HepG2 (cell line): ENCODE data around the gene SQSTM1. TPM values are rescaled to one million over a fixed set of nuclear protein-coding genes. Genes with fewer than 3 reads are reported as not detected.

Source experiments
- ARID3A ChIP-seq: IDR thresholded peaks from 2 replicates; pipeline ENCODE4 v1.6.1; 2012; ENCODE audit warnings: low read depth, low read length, improper control_type of control experiment
- ATF5 ChIP-seq: sonication (generic); formaldehyde crosslinking; IDR thresholded peaks from 2 replicates; pipeline ENCODE4 v1.4.0; 2020; ENCODE audit warnings: mild to moderate bottlenecking, low read depth, missing genetic modification reagents
- FOXP4 ChIP-seq: sonication (generic); formaldehyde crosslinking; IDR thresholded peaks from 2 replicates; pipeline ENCODE4 v1.4.0; 2020; ENCODE audit warnings: missing genetic modification reagents
- KLF6 ChIP-seq: IDR thresholded peaks from 2 replicates; pipeline ENCODE4 v1.8.0; 2016; ENCODE audit warnings: missing biosample characterization, missing genetic modification reagents
- PATZ1 ChIP-seq: sonication (generic); formaldehyde crosslinking; IDR thresholded peaks from 2 replicates; pipeline ENCODE4 v1.4.0; 2020; ENCODE audit warnings: missing genetic modification reagents
- ZBTB14 ChIP-seq: sonication (generic); formaldehyde crosslinking; IDR thresholded peaks from 2 replicates; pipeline ENCODE4 v1.4.0; 2020; ENCODE audit warnings: missing genetic modification reagents
- ZBTB26 ChIP-seq: IDR thresholded peaks from 2 replicates; pipeline ENCODE4 v1.6.1; 2016; ENCODE audit warnings: missing compliant biosample characterization, missing genetic modification reagents, borderline replicate concordance
- ZBTB3 ChIP-seq: sonication (generic); formaldehyde crosslinking; IDR thresholded peaks from 2 replicates; pipeline ENCODE4 v1.4.0; 2020; ENCODE audit warnings: low read depth, mild to moderate bottlenecking, moderate library complexity, missing genetic modification reagents, borderline replicate concordance
- ZBTB38 ChIP-seq: sonication (generic); formaldehyde crosslinking; IDR thresholded peaks from 2 replicates; pipeline ENCODE4 v1.5.1; 2020; ENCODE audit warnings: mild to moderate bottlenecking, missing genetic modification reagents
- ZNF18 ChIP-seq: sonication (generic); formaldehyde crosslinking; IDR thresholded peaks from 2 replicates; pipeline ENCODE4 v1.8.0; 2022; ENCODE audit warnings: mild to moderate bottlenecking, missing genetic modification reagents; ENCODE audit not compliant: insufficient replicate concordance
- ZNF329 ChIP-seq: sonication (generic); formaldehyde crosslinking; IDR thresholded peaks from 2 replicates; pipeline ENCODE4 v1.9.0; 2021; ENCODE audit warnings: low read depth, mild to moderate bottlenecking, missing genetic modification reagents
- ZNF367 ChIP-seq: sonication (generic); formaldehyde crosslinking; IDR thresholded peaks from 2 replicates; pipeline ENCODE4 v1.4.0; 2020; ENCODE audit warnings: missing genetic modification reagents, borderline replicate concordance
- ZNF430 ChIP-seq: sonication (generic); formaldehyde crosslinking; IDR thresholded peaks from 2 replicates; pipeline ENCODE4 v1.9.0; 2021; ENCODE audit warnings: mild to moderate bottlenecking, missing genetic modification reagents
- ZNF530 ChIP-seq: sonication (generic); formaldehyde crosslinking; IDR thresholded peaks from 2 replicates; pipeline ENCODE4 v1.5.0; 2020; ENCODE audit warnings: low read depth, mild to moderate bottlenecking, missing genetic modification reagents
- ZNF691 ChIP-seq: sonication (generic); formaldehyde crosslinking; IDR thresholded peaks from 2 replicates; pipeline ENCODE4 v1.4.0; 2020; ENCODE audit warnings: missing genetic modification reagents, low read depth, mild to moderate bottlenecking, borderline replicate concordance
- polyA plus RNA-seq, 8 experiments: library from polyadenylated mRNA; depleted of rRNA in 3 of 8; stranded (reverse) in 7 of 8; unstranded in 1 of 8; fragments of >200 nt; fragmentation: Illumina TruSeq in 4 of 8; extraction: Trizol in 4 of 8; gene quantifications; 2 replicates each; pipeline versions ENCODE4 v1.2.1 to v1.2.3, GENCODE V29; 2011 to 2016; ENCODE audit warnings: low read depth in 4 of 8, missing spikeins in 1 of 8, mixed read lengths in 1 of 8; ENCODE audit not compliant: insufficient read depth in 1 of 8
- total RNA-seq, 5 experiments: library from RNA; depleted of rRNA; stranded (reverse); fragments of >200 nt; fragmentation: Illumina TruSeq; extraction: Trizol; gene quantifications; 2 replicates each; pipeline ENCODE4 v1.2.3, GENCODE V29; 2016; ENCODE audit warnings: low read depth in 1 of 5

SQSTM1 gene
- total and polyA plus RNA-seq, 2 of the 13 experiments (the other 11 are each of a cell fraction or from before 2014, with no cell fraction given), result 90.9 to 160 TPM

- 0 out of 2 replicates have a peak, but pooled peaks have one; percentile 4 for TF ChIP-seq ATF5 (CRISPR knock-in tag)
- TF ChIP-seq ZBTB3 (CRISPR knock-in tag), result no peak
- no peak for TF ChIP-seq ZNF367 (CRISPR knock-in tag)
- no peak for TF ChIP-seq FOXP4 (CRISPR knock-in tag)
- no peak for TF ChIP-seq ZBTB14
- TF ChIP-seq ZNF329 (CRISPR knock-in tag), result no peak
- no peak for TF ChIP-seq PATZ1 (CRISPR knock-in tag)
- no peak for TF ChIP-seq KLF6 (CRISPR knock-in tag)
- 0 out of 2 replicates have a peak, but pooled peaks have one; percentile 32 for TF ChIP-seq ZNF430 (CRISPR knock-in tag)
- TF ChIP-seq ZBTB38, result no peak
- TF ChIP-seq ZNF530 (CRISPR knock-in tag), result no peak
- no peak for TF ChIP-seq ZBTB26
- TF ChIP-seq ZNF18 (CRISPR knock-in tag), result no peak
- TF ChIP-seq ZNF691 (CRISPR knock-in tag), result 0 out of 2 replicates have a peak, but pooled peaks have one; percentile 16
- no peak for TF ChIP-seq ARID3A
These were observed 14.3 kb upstream of the SQSTM1 start, which contains the start of gene MGAT4B (continued) for GRCh38 chr5:179806250-179807048.
